ENCODE data around the gene SMIM10L1. TPM values are rescaled to one million over a fixed set of nuclear protein-coding genes. Genes with fewer than 3 reads are reported as not detected.

SMIM10L1 gene
- polyA plus RNA-seq, 2 donors: 3.5 to 6.9 TPM

DNA sequence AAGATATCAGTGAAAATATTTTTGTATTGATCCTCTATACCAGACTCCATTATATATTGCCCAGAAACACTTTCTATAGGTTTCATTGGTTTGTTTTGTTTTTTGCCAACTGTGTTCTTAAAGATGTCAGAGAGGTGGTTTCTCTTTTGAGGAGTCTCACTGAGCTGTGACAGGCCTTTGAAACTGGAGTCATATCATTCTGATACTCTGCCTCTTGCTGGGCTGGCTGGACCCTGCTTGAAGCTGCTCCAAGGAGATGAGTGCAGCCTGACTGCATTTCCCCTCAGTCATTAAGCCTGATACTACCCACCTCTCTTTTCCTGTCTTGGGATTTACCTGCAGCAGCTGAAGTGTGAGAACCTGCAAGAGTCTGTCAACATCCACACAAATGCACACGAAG is 20.2 kb upstream of the SMIM10L1 start:
- Histone ChIP-seq H3K36me3 (ENCODE audit: control insufficient read depth in 2 of 2, insufficient read depth in 2 of 2, low read length in 1 of 2) (peaks cover 0 to 2% of the 10 kb centered on the region in 2 donors), H3K4me3 (ENCODE audit: low read depth in 1 of 2, low read length in 2 of 2) (no peak overlapping the region), H3K27ac (ENCODE audit: low read depth in 2 of 2, low read length in 1 of 2) (no peak overlapping the region), H3K4me1 (ENCODE audit: control insufficient read depth in 2 of 2, insufficient read depth in 2 of 2, low read length in 1 of 2) (no peaks in the 10 kb centered on the region), H3K9me3 (ENCODE audit: control insufficient read depth in 2 of 2, insufficient read depth in 1 of 2, low read depth in 1 of 2, low read length in 1 of 2) (peaks cover 0 to 2% of the 10 kb centered on the region in 2 donors), H3K27me3 (ENCODE audit: control insufficient read depth in 1 of 2, insufficient read depth in 2 of 2, low read length in 2 of 2) (no peaks in the 10 kb centered on the region)
- 52 to 55% methylated on average over 1 of the region's 1 CpG for WGBS, 2 donors

DNA sequence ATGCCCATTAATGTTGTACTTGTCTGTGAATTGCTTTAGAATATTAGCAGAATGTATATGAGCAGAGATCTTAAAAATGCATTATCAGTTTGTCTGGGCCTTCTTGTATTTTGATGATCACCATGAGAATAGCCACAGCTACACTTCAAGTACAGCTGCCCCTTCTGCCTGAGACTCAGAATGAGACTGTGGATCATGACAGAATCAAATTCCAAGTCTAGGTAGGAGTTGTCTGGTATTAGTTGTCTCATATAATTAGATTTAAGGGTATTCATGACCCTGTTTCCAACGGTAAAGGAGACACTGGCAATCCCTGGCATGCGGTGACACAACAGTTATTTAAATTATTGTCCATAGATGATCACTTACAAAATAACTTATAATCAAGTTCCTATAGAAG is 18.3 kb upstream of the SMIM10L1 start:
- WGBS, 2 donors: 94 to 98% methylated on average over 2 of the region's 2 CpGs
- no peak overlapping the region for H3K4me3 ChIP-seq (ENCODE audit: low read depth in 1 of 2, low read length in 2 of 2)
- no peaks in the 10 kb centered on the region for H3K27me3 ChIP-seq (ENCODE audit: control insufficient read depth in 1 of 2, insufficient read depth in 2 of 2, low read length in 2 of 2)
- peaks cover 0 to 2% of the 10 kb centered on the region in 2 donors for H3K36me3 ChIP-seq (ENCODE audit: control insufficient read depth in 2 of 2, insufficient read depth in 2 of 2, low read length in 1 of 2)
- H3K9me3 ChIP-seq (ENCODE audit: control insufficient read depth in 2 of 2, insufficient read depth in 1 of 2, low read depth in 1 of 2, low read length in 1 of 2): peaks cover 0 to 2% of the 10 kb centered on the region in 2 donors
- H3K4me1 ChIP-seq (ENCODE audit: control insufficient read depth in 2 of 2, insufficient read depth in 2 of 2, low read length in 1 of 2): no peaks in the 10 kb centered on the region
- no peak overlapping the region for H3K27ac ChIP-seq (ENCODE audit: low read depth in 2 of 2, low read length in 1 of 2)

DNA sequence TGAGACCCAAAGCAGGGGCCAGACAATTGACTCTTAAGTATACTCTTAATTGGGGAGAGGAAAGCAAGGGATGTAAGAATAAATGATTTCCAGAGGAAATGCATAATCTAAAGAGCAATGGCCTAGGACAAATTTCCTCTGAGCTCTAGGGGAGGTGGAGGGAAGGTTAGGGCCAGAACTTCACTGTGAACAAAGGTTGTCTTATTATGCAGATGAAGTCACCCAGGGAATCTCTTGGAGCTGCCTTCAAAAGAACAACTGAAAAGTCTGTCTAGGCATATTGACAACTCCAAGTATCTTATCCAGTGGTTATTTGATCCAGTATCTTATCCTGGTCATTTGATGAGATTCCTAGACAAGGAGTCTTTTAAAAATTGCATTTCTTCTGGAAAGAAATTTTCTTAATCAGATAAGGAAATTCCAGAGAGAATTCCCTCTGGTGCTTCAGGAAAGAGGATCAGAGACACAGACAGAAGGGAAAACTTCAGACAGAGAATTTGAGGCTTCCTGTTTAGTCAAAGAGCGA is 16.5 kb upstream of the SMIM10L1 start:
- no peaks in the 10 kb centered on the region for H3K4me1 ChIP-seq (ENCODE audit: control insufficient read depth in 2 of 2, insufficient read depth in 2 of 2, low read length in 1 of 2)
- 94 to 98% methylated on average over 1 of the region's 1 CpG for WGBS, 2 donors

DNA sequence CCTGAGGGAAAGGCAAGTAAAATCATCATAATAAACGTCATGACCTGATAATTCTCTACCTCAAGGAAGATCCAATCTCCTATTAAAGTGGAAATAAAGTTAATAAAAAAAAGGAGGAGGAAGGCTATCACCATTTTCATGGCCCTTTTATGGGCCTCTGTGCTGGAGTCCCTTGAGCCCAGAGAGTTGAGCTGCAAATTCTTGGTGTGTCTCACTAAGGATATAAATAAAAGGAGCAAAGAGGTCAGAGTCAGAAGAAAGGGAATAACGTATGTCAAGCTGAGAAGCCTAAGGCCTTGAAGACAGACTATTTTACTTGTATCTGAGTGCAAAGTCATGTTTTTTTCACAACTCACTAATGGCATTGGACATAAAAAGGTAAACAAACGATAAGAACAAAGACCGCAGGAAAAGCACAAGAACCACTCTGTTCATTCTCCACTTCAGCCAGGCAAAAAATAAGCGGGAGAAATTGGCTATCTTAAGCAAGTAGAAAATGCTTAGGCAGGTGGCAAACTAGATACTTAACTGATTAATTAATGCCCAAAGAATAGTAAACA is 12.0 kb upstream of the SMIM10L1 start:
- Histone ChIP-seq H3K27me3 (ENCODE audit: control insufficient read depth in 1 of 2, insufficient read depth in 2 of 2, low read length in 2 of 2) (no peaks in the 10 kb centered on the region), H3K36me3 (ENCODE audit: control insufficient read depth in 2 of 2, insufficient read depth in 2 of 2, low read length in 1 of 2) (no peaks in the 10 kb centered on the region), H3K4me3 (ENCODE audit: low read depth in 1 of 2, low read length in 2 of 2) (no peak overlapping the region), H3K27ac (ENCODE audit: low read depth in 2 of 2, low read length in 1 of 2) (no peak overlapping the region), H3K4me1 (ENCODE audit: control insufficient read depth in 2 of 2, insufficient read depth in 2 of 2, low read length in 1 of 2) (no peaks in the 10 kb centered on the region), H3K9me3 (ENCODE audit: control insufficient read depth in 2 of 2, insufficient read depth in 1 of 2, low read depth in 1 of 2, low read length in 1 of 2) (no peaks in the 10 kb centered on the region)
- 48 to 54% methylated on average over 5 of the region's 5 CpGs for WGBS, 2 donors

More for the DNA sequence above, 16.5 kb upstream of the SMIM10L1 start:
- Histone ChIP-seq H3K4me3 (ENCODE audit: low read depth in 1 of 2, low read length in 2 of 2) (no peak overlapping the region), H3K27ac (ENCODE audit: low read depth in 2 of 2, low read length in 1 of 2) (no peak overlapping the region), H3K36me3 (ENCODE audit: control insufficient read depth in 2 of 2, insufficient read depth in 2 of 2, low read length in 1 of 2) (peaks cover 0 to 2% of the 10 kb centered on the region in 2 donors), H3K27me3 (ENCODE audit: control insufficient read depth in 1 of 2, insufficient read depth in 2 of 2, low read length in 2 of 2) (no peaks in the 10 kb centered on the region), H3K9me3 (ENCODE audit: control insufficient read depth in 2 of 2, insufficient read depth in 1 of 2, low read depth in 1 of 2, low read length in 1 of 2) (peaks cover 0 to 2% of the 10 kb centered on the region in 2 donors)

DNA sequence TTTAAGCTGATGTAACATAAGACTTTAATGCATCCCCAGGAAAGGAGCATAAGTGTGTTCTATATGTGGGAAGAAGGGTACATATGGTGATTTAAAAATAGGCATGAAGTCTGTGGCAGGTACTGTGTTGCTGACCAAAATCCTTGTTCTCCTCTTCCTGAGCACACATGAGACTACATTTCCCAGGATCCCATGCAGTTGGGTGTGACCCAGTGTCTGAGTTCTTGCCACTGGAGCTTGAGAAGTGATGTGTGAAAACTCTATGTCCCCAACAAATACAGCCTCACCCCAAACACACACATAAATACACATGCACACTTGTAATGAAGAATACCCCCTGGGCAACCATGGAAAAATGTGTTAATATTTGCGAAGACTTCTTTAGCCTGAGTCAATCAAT is 8.5 kb upstream of the SMIM10L1 start:
- Histone ChIP-seq H3K27ac (ENCODE audit: low read depth in 2 of 2, low read length in 1 of 2) (no peak overlapping the region), H3K4me3 (ENCODE audit: low read depth in 1 of 2, low read length in 2 of 2) (no peak overlapping the region), H3K27me3 (ENCODE audit: control insufficient read depth in 1 of 2, insufficient read depth in 2 of 2, low read length in 2 of 2) (no peaks in the 10 kb centered on the region), H3K36me3 (ENCODE audit: control insufficient read depth in 2 of 2, insufficient read depth in 2 of 2, low read length in 1 of 2) (peaks cover 0 to 2% of the 10 kb centered on the region in 2 donors), H3K4me1 (ENCODE audit: control insufficient read depth in 2 of 2, insufficient read depth in 2 of 2, low read length in 1 of 2) (no peaks in the 10 kb centered on the region), H3K9me3 (ENCODE audit: control insufficient read depth in 2 of 2, insufficient read depth in 1 of 2, low read depth in 1 of 2, low read length in 1 of 2) (no peaks in the 10 kb centered on the region)
- WGBS, 2 donors: 97 to 98% methylated on average over 1 of the region's 1 CpG

DNA sequence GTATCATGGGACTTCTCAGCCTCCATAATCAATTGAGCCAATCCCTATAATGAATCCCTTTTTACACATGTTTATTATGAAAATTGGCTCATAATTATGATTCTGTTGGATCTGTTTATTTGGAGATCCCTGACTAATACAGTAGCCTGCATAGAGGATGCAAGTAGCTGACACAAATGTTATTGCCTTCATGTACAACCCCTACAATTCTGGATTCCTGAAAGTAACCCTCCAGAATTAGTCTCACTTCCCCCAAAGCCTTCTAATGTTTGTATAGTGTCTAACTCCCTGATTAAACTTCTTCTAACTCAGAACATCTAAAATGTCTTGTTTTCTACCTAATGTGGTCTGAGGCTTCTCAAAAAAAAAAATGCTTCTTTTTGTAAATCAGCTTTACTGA is 6.6 kb upstream of the SMIM10L1 start:
- Histone ChIP-seq H3K27ac (ENCODE audit: low read depth in 2 of 2, low read length in 1 of 2) (no peak overlapping the region), H3K27me3 (ENCODE audit: control insufficient read depth in 1 of 2, insufficient read depth in 2 of 2, low read length in 2 of 2) (no peaks in the 10 kb centered on the region), H3K4me1 (ENCODE audit: control insufficient read depth in 2 of 2, insufficient read depth in 2 of 2, low read length in 1 of 2) (no peaks in the 10 kb centered on the region), H3K4me3 (ENCODE audit: low read depth in 1 of 2, low read length in 2 of 2) (no peak overlapping the region), H3K36me3 (ENCODE audit: control insufficient read depth in 2 of 2, insufficient read depth in 2 of 2, low read length in 1 of 2) (peaks cover 0 to 2% of the 10 kb centered on the region in 2 donors), H3K9me3 (ENCODE audit: control insufficient read depth in 2 of 2, insufficient read depth in 1 of 2, low read depth in 1 of 2, low read length in 1 of 2) (no peaks in the 10 kb centered on the region)

DNA sequence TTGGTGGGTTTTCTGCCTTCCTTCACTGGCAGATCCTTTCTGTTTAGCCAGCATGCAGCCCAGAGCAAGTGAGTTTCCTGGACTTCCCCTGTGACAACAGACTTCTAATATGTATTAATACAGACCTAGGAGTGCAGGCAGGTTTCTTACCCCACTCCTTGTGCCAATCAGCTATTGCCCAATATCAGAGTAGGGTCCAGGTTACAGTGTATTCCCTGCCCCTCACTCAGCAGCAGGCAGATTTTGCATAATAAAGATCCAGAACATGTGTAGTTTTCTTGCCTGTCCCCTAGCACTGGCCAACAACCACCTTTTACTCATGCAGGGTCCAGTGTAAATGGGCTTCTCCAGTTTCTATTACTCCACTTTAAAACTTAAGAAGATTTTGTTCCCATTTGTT is 4.7 kb upstream of the SMIM10L1 start:
- Histone ChIP-seq H3K27ac (ENCODE audit: low read depth in 2 of 2, low read length in 1 of 2) (no peak overlapping the region), H3K4me1 (ENCODE audit: control insufficient read depth in 2 of 2, insufficient read depth in 2 of 2, low read length in 1 of 2) (peaks cover 0 to 2% of the 10 kb centered on the region in 2 donors), H3K36me3 (ENCODE audit: control insufficient read depth in 2 of 2, insufficient read depth in 2 of 2, low read length in 1 of 2) (peaks cover 0 to 2% of the 10 kb centered on the region in 2 donors), H3K9me3 (ENCODE audit: control insufficient read depth in 2 of 2, insufficient read depth in 1 of 2, low read depth in 1 of 2, low read length in 1 of 2) (no peaks in the 10 kb centered on the region), H3K4me3 (ENCODE audit: low read depth in 1 of 2, low read length in 2 of 2) (no peak overlapping the region), H3K27me3 (ENCODE audit: control insufficient read depth in 1 of 2, insufficient read depth in 2 of 2, low read length in 2 of 2) (no peaks in the 10 kb centered on the region)

DNA sequence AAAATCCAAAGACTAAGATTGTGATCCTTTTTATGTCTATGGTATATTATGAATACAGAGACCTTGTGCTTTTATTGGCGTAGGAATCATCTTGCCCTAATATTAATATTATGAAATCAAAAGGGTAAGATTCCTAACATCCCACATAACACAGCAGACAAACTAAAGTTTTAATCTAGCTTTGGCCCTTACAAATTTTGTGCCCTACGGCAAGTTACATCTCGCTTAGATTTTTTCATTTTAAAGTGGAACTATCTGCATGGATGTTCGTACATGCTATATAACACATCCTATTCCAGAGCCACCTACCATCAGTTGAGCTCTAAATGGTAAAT is 217 bp upstream of the SMIM10L1 start:
- peak overlapping the region in 1 of 2 donors; percentile 94 for H3K27ac ChIP-seq (ENCODE audit: low read depth in 2 of 2, low read length in 1 of 2)
- no peaks in the 10 kb centered on the region for H3K9me3 ChIP-seq (ENCODE audit: control insufficient read depth in 2 of 2, insufficient read depth in 1 of 2, low read depth in 1 of 2, low read length in 1 of 2)
- H3K27me3 ChIP-seq (ENCODE audit: control insufficient read depth in 1 of 2, insufficient read depth in 2 of 2, low read length in 2 of 2): no peaks in the 10 kb centered on the region
- peak overlapping the region; percentile 70 to 87 for H3K4me3 ChIP-seq (ENCODE audit: low read depth in 1 of 2, low read length in 2 of 2)
- WGBS, 2 donors: 1 to 2% methylated on average over 4 of the region's 4 CpGs
- peaks cover 0 to 2% of the 10 kb centered on the region in 2 donors for H3K4me1 ChIP-seq (ENCODE audit: control insufficient read depth in 2 of 2, insufficient read depth in 2 of 2, low read length in 1 of 2)
- peaks cover 0 to under 1% of the 10 kb centered on the region in 2 donors for H3K36me3 ChIP-seq (ENCODE audit: control insufficient read depth in 2 of 2, insufficient read depth in 2 of 2, low read length in 1 of 2)

DNA sequence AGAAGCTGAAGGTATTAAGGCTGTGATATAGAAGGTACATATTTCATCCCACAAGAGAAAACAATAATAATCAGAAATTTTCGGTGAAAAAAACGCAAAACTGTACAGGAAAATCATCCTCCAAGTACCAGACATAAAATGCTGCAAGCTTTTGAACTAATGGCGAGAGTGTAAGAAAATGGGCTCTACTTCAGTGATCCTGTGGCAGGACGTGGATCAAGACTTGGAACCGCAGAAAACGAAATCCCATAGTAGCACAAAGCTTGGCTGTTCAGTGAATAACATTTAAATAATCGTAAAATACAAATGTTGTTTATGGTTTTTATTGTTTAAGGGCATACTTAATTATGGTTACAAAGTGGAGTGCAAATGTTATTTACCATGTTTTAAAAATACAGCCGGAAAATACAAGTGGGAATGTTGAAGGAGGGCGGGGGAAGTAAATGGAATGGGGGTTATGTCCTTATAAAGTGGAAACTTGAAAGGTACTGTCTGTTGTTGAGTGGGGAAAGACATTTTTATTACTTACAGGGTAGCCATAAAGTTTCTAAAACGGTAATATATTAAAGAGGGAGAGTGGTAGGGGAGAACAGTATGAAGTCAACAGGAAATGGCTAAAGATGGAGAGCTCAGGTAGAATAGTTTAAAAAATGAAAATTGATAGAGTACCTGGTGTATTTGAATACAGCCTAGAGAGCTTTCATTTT is 1.1 kb downstream of the SMIM10L1 start:
- peak overlapping the region; percentile 37 to 70 for H3K4me3 ChIP-seq (ENCODE audit: low read depth in 1 of 2, low read length in 2 of 2)
- peaks cover 0 to 2% of the 10 kb centered on the region in 2 donors for H3K4me1 ChIP-seq (ENCODE audit: control insufficient read depth in 2 of 2, insufficient read depth in 2 of 2, low read length in 1 of 2)
- H3K9me3 ChIP-seq (ENCODE audit: control insufficient read depth in 2 of 2, insufficient read depth in 1 of 2, low read depth in 1 of 2, low read length in 1 of 2): no peaks in the 10 kb centered on the region
- WGBS, 2 donors: 3 to 5% methylated on average over 10 of the region's 10 CpGs
- H3K36me3 ChIP-seq (ENCODE audit: control insufficient read depth in 2 of 2, insufficient read depth in 2 of 2, low read length in 1 of 2): no peaks in the 10 kb centered on the region
- peak overlapping the region in 1 of 2 donors; percentile 59 for H3K27ac ChIP-seq (ENCODE audit: low read depth in 2 of 2, low read length in 1 of 2)
- H3K27me3 ChIP-seq (ENCODE audit: control insufficient read depth in 1 of 2, insufficient read depth in 2 of 2, low read length in 2 of 2): no peaks in the 10 kb centered on the region

DNA sequence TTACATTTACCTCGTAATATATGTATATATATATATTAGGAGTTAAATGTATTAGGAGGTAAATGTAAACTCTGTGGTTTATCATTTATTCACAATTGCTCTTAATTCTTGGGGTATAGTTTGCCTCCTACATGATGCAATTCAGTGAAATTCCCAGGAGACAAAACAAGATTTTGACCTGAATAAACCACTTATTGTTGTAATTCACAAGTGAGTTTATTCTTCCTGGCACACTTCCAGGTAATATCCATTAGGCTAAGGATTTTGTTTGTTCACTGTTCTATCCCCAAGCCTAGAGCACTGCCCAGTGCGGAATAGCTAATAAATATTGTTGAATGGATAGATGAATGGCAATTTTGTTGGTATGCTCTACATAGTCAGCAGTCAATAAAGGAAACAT is 3.0 kb downstream of the SMIM10L1 start:
- no peak overlapping the region for H3K4me3 ChIP-seq (ENCODE audit: low read depth in 1 of 2, low read length in 2 of 2)
- no peak overlapping the region for H3K27ac ChIP-seq (ENCODE audit: low read depth in 2 of 2, low read length in 1 of 2)
- no peaks in the 10 kb centered on the region for H3K9me3 ChIP-seq (ENCODE audit: control insufficient read depth in 2 of 2, insufficient read depth in 1 of 2, low read depth in 1 of 2, low read length in 1 of 2)
- WGBS, 2 donors: 90 to 99% methylated on average over 2 of the region's 2 CpGs
- H3K4me1 ChIP-seq (ENCODE audit: control insufficient read depth in 2 of 2, insufficient read depth in 2 of 2, low read length in 1 of 2): peaks cover 0 to 2% of the 10 kb centered on the region in 2 donors
- H3K36me3 ChIP-seq (ENCODE audit: control insufficient read depth in 2 of 2, insufficient read depth in 2 of 2, low read length in 1 of 2): no peaks in the 10 kb centered on the region
- no peaks in the 10 kb centered on the region for H3K27me3 ChIP-seq (ENCODE audit: control insufficient read depth in 1 of 2, insufficient read depth in 2 of 2, low read length in 2 of 2)

Data from esophagus (tissue), 2 donors.